Ishikawa (cell line): ENCODE measurements around the gene IL10RA.

Experiments
- CEBPB ChIP-seq: IDR thresholded peaks from 2 replicates; pipeline ENCODE4 v1.6.1; 2012
- CREB1 ChIP-seq: IDR thresholded peaks from 2 replicates; pipeline ENCODE4 v1.6.1; 2012; ENCODE audit warnings: low read depth
- EGR1 ChIP-seq: IDR thresholded peaks from 2 replicates; pipeline ENCODE4 v1.6.1; 2012
- EP300 ChIP-seq: IDR thresholded peaks from 2 replicates; pipeline ENCODE4 v1.6.1; 2012; ENCODE audit warnings: borderline replicate concordance
- FOXM1 ChIP-seq: IDR thresholded peaks from 2 replicates; pipeline ENCODE4 v1.6.1; 2012; ENCODE audit warnings: low read depth, borderline replicate concordance
- NFIC ChIP-seq: IDR thresholded peaks from 2 replicates; pipeline ENCODE4 v1.6.1; 2012
- RAD21 ChIP-seq: IDR thresholded peaks from 2 replicates; pipeline ENCODE4 v1.6.1; 2012; ENCODE audit warnings: low read depth
- REST ChIP-seq: IDR thresholded peaks from 2 replicates; pipeline ENCODE4 v1.6.1; 2012; ENCODE audit warnings: low read depth, mild to moderate bottlenecking
- TAF1 ChIP-seq: IDR thresholded peaks from 2 replicates; pipeline ENCODE4 v1.6.1; 2012; ENCODE audit warnings: low read depth, mild to moderate bottlenecking
- TCF12 ChIP-seq: IDR thresholded peaks from 2 replicates; pipeline ENCODE4 v1.6.1; 2012; ENCODE audit warnings: low read depth
- TEAD4 ChIP-seq: IDR thresholded peaks from 2 replicates; pipeline ENCODE4 v1.6.1; 2012
- YY1 ChIP-seq: IDR thresholded peaks from 2 replicates; pipeline ENCODE4 v1.6.1; 2012; ENCODE audit warnings: low read depth
- ZBTB7A ChIP-seq: IDR thresholded peaks from 2 replicates; pipeline ENCODE4 v1.6.1; 2012; ENCODE audit warnings: low read depth
- TF ChIP-seq, protein P1 (sequence below): IDR thresholded peaks from 2 replicates; pipeline ENCODE4 v1.6.1; 2012
- TF ChIP-seq, protein P2 (sequence below): IDR thresholded peaks from 2 replicates; pipeline ENCODE4 v1.6.1; 2012

IL10RA gene

DNA sequence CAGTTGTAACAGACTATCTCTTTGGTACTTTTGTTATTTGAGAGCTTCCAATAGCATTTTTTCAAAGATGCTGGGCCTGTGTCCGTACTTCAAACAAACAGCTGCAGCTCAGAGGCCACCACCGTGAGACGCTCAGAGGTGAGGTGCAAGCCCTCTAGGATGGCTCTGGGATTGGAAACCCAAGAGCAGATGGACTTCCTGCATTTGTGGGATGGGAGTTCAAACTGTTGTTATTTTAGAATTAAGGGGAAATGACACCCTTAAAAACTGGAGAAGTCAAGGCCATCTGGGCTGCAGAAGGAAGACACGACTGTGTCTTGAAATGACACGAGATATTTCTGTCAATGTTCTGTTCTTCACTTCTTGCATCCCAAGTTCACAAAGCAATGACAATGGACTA is 9.2 kb upstream of the IL10RA start:
- TF ChIP-seq, protein P1, sequence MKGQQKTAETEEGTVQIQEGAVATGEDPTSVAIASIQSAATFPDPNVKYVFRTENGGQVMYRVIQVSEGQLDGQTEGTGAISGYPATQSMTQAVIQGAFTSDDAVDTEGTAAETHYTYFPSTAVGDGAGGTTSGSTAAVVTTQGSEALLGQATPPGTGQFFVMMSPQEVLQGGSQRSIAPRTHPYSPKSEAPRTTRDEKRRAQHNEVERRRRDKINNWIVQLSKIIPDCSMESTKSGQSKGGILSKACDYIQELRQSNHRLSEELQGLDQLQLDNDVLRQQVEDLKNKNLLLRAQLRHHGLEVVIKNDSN = no peak
- TF ChIP-seq EP300 = no peak
- TF ChIP-seq REST = no peak
- no peak for TF ChIP-seq CREB1
- TF ChIP-seq TCF12 = no peak
- no peak for TF ChIP-seq ZBTB7A
- TF ChIP-seq RAD21 = no peak
- no peak for TF ChIP-seq CEBPB
- TF ChIP-seq, protein P2, sequence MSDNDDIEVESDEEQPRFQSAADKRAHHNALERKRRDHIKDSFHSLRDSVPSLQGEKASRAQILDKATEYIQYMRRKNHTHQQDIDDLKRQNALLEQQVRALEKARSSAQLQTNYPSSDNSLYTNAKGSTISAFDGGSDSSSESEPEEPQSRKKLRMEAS = no peak

GRCh38 chr11:117978991-117979390 is 7.2 kb upstream of the IL10RA start:
- TF ChIP-seq, protein P1 = no peak
- TF ChIP-seq REST (no peak), RAD21 (no peak)

DNA sequence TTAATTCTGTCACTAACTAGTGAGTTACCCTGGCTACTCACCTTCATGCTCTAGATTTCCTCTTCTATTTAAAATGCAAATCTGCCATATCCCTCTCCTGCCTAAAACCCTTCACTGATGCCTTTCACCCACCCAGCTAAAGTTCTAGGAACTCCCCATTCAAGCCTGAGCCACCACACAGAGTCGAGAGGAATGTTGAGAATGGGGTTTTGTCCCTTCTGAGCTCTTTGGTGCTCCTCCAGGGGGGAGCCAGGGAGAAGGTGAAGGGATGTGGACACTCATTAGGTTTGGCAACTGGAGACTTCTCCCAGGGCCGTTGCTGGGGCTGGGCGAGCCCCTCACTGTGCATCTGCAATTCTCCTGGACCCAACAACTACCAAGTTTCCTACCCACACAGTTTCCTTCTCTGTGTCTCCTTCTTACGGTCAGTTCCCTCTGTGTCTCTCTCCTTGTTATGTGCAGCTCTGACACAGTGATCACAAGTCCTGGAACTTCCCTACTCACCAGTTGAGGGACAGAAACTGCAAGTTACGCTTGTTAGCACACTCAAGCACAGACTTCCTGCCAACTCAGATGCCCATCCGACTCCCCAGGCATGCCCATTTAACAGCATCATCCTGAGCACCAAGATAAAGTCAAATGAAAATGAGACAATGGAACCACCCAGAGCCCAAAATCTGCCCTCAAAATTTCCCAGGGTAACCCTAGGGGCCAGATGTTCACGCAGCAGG is 6.5 kb upstream of the IL10RA start:
- TF ChIP-seq EGR1 (no peak), ZBTB7A (no peak), TEAD4 (no peak), NFIC (no peak), CEBPB (no peak), TAF1 (no peak), YY1 (no peak), FOXM1 (no peak), CREB1 (no peak), REST (no peak)
- TF ChIP-seq, protein P1 = no peak

DNA sequence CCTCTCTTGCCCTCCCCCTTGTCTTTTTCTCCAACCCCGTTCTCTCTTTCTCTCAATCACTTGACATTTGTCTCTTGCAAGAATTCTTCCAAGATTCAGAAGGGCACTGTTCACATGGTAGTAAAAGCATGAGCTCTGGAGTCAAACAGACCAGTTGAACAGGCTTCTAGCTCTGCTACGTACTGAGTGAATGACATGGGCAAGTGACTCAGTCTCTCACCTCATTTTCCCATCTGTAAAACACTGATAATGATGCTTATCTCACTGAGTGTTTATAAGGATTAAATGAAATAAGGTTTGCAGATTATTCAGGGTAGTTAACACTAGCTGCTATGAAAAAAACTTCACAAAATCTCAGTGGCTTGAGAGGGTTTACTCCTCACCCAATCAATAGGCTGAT is 5.9 kb upstream of the IL10RA start:
- TF ChIP-seq RAD21 = no peak
- TF ChIP-seq REST = no peak
- TF ChIP-seq, protein P2 = no peak
- no peak for TF ChIP-seq TEAD4
- TF ChIP-seq TCF12 = no peak
- no peak for TF ChIP-seq NFIC
- no peak for TF ChIP-seq CREB1
- TF ChIP-seq CEBPB = no peak
- TF ChIP-seq EGR1 = no peak
